BLaER1 treated with 17β-estradiol and CSF1 and Interleukin-3, amounts not matched to agents 10 nM and 100 nM (cell line): ENCODE measurements around the gene FAM193B.
A peak's percentile ranks its signal among the peaks of the same experiment; 100 is the strongest.

Experiments
- H3K27ac ChIP-seq, 11 experiments: shearing (Covaris generic); formaldehyde crosslinking; 2 replicates each; pipeline ENCODE4 v1.8.1; 2022
- H3K27me3 ChIP-seq, 11 experiments: shearing (Covaris generic); formaldehyde crosslinking; 2 replicates each; pipeline ENCODE4 v1.8.1; 2022
- H3K36me3 ChIP-seq, 11 experiments: shearing (Covaris generic); formaldehyde crosslinking; 2 replicates each; pipeline ENCODE4 v1.8.1; 2022
- H3K4me1 ChIP-seq, 10 experiments: shearing (Covaris generic); formaldehyde crosslinking; 2 replicates each; pipeline ENCODE4 v1.8.1; 2022
- H3K4me2 ChIP-seq, 11 experiments: shearing (Covaris generic); formaldehyde crosslinking; 2 replicates each; pipeline ENCODE4 v1.8.1; 2022
- H3K4me3 ChIP-seq, 10 experiments: shearing (Covaris generic); formaldehyde crosslinking; 2 replicates each; pipeline ENCODE4 v1.8.1; 2022
- H3K9ac ChIP-seq, 11 experiments: shearing (Covaris generic); formaldehyde crosslinking; 2 replicates each; pipeline ENCODE4 v1.8.1; 2022
- H3K9me3 ChIP-seq, 11 experiments: shearing (Covaris generic); formaldehyde crosslinking; replicated peaks in 1 of 11; 2 replicates each; pipeline ENCODE4 v1.8.1; 2022
- H4K20me1 ChIP-seq, 11 experiments: shearing (Covaris generic); formaldehyde crosslinking; 2 replicates each; pipeline ENCODE4 v1.8.1; 2022
- Cebpa-rat ChIP-seq, 11 experiments: shearing (Covaris generic); IDR thresholded peaks; 2 replicates each; pipeline ENCODE4 v1.8.1; 2022

Gene FAM193B

DNA sequence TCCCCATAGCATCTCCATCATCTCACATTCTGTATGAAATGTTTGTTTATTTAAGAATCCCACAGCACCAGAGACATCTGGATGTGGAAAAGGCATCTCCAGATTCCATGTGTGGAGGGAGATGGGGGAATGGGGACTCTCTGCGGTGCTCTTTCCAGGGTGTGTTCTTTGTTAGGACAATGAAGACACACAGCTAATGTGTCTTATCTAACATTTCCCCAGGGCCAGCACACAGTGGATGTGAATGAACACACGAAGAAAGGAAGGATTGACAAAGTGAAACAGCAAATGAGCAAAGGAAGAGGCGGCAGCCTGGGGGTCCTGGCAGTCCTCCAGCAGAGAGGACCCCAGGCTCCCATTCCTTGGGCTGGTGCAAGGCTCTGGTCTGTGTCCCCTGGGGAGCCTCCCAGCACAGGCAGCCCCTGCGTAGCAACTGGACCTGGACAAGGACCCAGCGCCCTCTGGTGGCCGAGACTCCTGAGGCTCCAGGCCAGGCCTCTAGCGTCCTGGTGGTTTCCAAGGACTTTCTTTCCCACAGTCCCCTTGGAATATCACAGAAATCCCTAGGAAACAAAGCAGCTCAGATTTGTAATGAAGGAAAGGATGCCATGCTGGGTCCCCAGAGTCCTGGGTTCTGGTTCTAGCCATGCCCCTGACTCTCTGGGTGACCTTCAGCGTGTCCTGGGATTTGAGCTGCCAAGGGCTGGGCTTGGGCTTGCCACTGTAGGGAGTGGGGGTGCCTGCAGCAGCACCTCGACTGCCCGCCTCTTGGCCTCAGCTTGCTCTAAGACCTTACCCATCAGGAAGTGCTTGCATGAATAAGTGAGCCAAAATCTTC lies 53.5 kb downstream of the FAM193B start:
- H3K4me3 ChIP-seq, result no peak overlapping the region
- H4K20me1 ChIP-seq, result peaks cover 56 to 71% (median 64%) of the 10 kb centered on the region in 11 experiments
- peak overlapping the region in 4 of 11 experiments; percentile 45 to 68 (median 60); a peak in 5 of 22 replicates for H3K27ac ChIP-seq
- H3K9me3 ChIP-seq, result no peaks in the 10 kb centered on the region
- peak overlapping the region; percentile 94 to 100 (median 99) for H3K4me2 ChIP-seq
- peaks cover 72 to 91% (median 89%) of the 10 kb centered on the region in 10 experiments for H3K4me1 ChIP-seq
- H3K9ac ChIP-seq, result peak overlapping the region in 5 of 11 experiments; percentile 43 to 65 (median 55); a peak in 9 of 22 replicates
- no peak for TF ChIP-seq Cebpa-rat (IDR thresholded peaks at IDR 0.05)
- H3K27me3 ChIP-seq, result peaks cover 0 to 27% (median 0%) of the 10 kb centered on the region in 11 experiments; a peak in 5 of 22 replicates
- peaks cover 31 to 36% (median 32%) of the 10 kb centered on the region in 11 experiments for H3K36me3 ChIP-seq

DNA sequence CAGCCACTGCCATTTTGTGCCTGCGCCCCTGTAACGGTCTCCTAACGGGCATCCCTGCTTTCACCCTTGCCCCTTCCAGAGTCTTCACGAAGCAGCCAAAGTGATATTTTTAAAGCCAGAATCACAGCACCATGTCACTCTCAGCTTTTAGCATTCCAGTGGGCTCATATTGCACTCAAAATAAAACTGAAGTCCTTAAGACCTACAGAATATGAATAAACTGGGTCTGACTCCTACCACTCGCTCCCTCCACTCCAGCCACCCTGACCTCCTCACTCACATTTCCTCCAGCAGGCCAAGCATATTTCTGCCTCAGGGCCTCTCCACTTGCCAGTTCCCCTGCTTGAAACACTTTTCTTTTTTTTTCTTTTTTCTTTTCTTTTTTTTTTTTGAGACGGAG lies 54.5 kb downstream of the FAM193B start:
- Histone ChIP-seq H3K27ac (peak overlapping the region in 2 of 11 experiments; percentile 18 to 59; a peak in 2 of 22 replicates), H3K4me3 (no peak overlapping the region), H3K9ac (peak overlapping the region in 3 of 11 experiments; percentile 55 to 65 (median 62); a peak in 4 of 22 replicates)

GRCh38 chr5:177498013-177498787 lies 56.2 kb downstream of the FAM193B start:
- peak overlapping the region; percentile 91 to 100 (median 100) for H3K4me2 ChIP-seq
- peak overlapping the region in 10 of 11 experiments; percentile 7 to 93 (median 88); a peak in 19 of 22 replicates for H3K27ac ChIP-seq
- H4K20me1 ChIP-seq, result peaks cover 32 to 68% (median 47%) of the 10 kb centered on the region in 11 experiments
- no peaks in the 10 kb centered on the region for H3K9me3 ChIP-seq
- peak in 10 of 11 experiments; percentile 66 to 95 (median 88); a peak in 18 of 22 replicates for TF ChIP-seq Cebpa-rat (IDR thresholded peaks at IDR 0.05)
- H3K27me3 ChIP-seq, result peaks cover 0 to 27% (median 0%) of the 10 kb centered on the region in 11 experiments; a peak in 4 of 22 replicates
- H3K4me1 ChIP-seq, result peaks cover 72 to 91% (median 90%) of the 10 kb centered on the region in 10 experiments
- peak overlapping the region; percentile 7 to 91 (median 88); a peak in 20 of 22 replicates for H3K9ac ChIP-seq
- peaks cover 6 to 25% (median 10%) of the 10 kb centered on the region in 11 experiments for H3K36me3 ChIP-seq
- H3K4me3 ChIP-seq, result peak overlapping the region; percentile 73 to 89 (median 83)

More for the DNA sequence above, 54.5 kb downstream of the FAM193B start:
- no peak for TF ChIP-seq Cebpa-rat (IDR thresholded peaks at IDR 0.05)
- H3K4me1 ChIP-seq, result peaks cover 72 to 91% (median 90%) of the 10 kb centered on the region in 10 experiments
- peaks cover 22 to 33% (median 24%) of the 10 kb centered on the region in 11 experiments for H3K36me3 ChIP-seq
- H3K4me2 ChIP-seq, result peak overlapping the region in 9 of 11 experiments; percentile 96 to 100 (median 100); a peak in 15 of 22 replicates
- peaks cover 0 to 27% (median 0%) of the 10 kb centered on the region in 11 experiments; a peak in 5 of 22 replicates for H3K27me3 ChIP-seq
- no peaks in the 10 kb centered on the region for H3K9me3 ChIP-seq
- peaks cover 49 to 68% (median 57%) of the 10 kb centered on the region in 11 experiments for H4K20me1 ChIP-seq

DNA sequence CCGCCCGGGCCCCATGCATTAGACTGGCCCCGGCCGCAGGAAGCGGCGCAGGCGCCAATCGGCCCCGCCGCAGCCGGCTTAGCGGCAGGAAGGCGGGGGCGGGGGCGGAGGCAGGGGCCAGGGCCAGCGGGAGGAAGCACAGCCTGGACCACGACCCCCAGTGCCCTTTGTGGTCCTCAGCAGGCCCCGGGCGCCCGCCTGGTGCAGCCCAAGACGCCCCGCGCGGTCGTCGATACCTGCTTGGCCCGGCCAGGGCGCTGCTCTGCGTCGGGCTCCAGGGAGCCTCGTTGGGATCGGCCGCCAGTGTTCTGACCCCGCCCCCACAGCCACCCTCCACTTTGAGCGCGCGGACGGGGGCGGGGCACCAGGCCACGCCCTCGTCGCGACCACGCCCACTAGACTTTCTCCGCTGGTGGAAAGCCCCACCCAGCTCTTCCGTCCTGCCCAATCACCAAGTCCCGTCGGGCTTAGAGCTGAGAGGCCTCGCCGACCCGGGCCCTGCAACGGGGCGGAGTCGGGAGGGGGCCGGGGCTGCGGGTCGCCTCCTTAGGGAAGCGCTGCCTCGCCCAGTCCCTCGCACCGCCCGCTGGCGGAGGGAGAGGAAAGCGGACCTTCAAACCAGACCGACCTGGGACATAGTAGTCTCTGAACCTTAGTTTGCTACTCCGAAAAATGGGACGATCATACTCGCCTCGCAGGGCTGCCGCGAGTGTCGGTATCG lies 56.9 kb downstream of the FAM193B start, which contains the start of gene PDLIM7:
TSS of gene PDLIM7 (minus strand) at position 313 of the 721 bp plus-strand sequence. CDS start 1,092 bp downstream, outside the sequence.
- TF ChIP-seq Cebpa-rat (IDR thresholded peaks at IDR 0.05), result no peak
- peaks cover 72 to 91% (median 90%) of the 10 kb centered on the region in 10 experiments for H3K4me1 ChIP-seq
- peak within 1 kb of the TSS; percentile 79 to 91 (median 88) for H3K9ac ChIP-seq
- peaks cover 0 to 27% (median 0%) of the 10 kb centered on the region in 11 experiments; a peak in 4 of 22 replicates for H3K27me3 ChIP-seq
- peak within 1 kb of the TSS; percentile 46 to 93 (median 87); a peak in 21 of 22 replicates for H3K27ac ChIP-seq
- no peaks in the 10 kb centered on the region for H3K9me3 ChIP-seq
- H4K20me1 ChIP-seq, result peaks cover 25 to 68% (median 47%) of the 10 kb centered on the region in 11 experiments
- H3K4me3 ChIP-seq, result peak within 1 kb of the TSS; percentile 73 to 89 (median 83)
- peaks cover 5 to 25% (median 10%) of the 10 kb centered on the region in 11 experiments; a peak in 20 of 22 replicates for H3K36me3 ChIP-seq
- peak within 1 kb of the TSS; percentile 97 to 100 (median 100) for H3K4me2 ChIP-seq

DNA sequence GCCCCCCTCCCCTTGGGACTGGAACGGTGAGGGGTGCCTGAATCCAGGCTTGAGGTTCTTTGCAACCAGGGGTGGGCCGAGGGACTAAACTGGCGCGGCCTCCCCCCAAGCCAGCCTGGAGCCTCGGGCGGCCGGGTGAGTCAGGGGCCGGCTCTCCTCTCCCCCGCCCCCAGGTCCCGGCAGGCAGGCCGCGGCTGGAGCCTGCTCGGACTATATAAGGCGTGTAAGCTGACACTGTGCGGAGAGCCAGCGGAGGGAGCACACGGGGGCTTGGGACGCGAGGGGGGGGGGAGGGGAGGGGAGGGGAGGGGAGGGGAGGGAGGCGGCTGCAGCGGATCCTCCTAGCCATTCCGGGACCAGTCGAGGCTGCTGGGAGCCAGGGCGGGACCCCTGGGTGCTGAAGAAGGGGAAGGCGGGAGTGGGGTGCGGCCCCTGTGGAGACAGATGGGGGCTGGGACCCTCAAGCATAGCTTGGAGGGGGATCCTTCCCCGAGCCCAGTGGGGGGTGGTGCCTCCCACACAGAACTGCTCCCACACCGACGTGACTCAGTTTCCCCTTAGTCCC lies 57.6 kb downstream of the FAM193B start:
- no peaks in the 10 kb centered on the region for H3K9me3 ChIP-seq
- H3K36me3 ChIP-seq, result peaks cover 10 to 30% (median 15%) of the 10 kb centered on the region in 11 experiments; a peak in 21 of 22 replicates
- H3K4me3 ChIP-seq, result peak overlapping the region; percentile 73 to 89 (median 83)
- H4K20me1 ChIP-seq, result peaks cover 18 to 66% (median 45%) of the 10 kb centered on the region in 11 experiments; a peak in 21 of 22 replicates
- H3K27me3 ChIP-seq, result peaks cover 0 to 27% (median 0%) of the 10 kb centered on the region in 11 experiments; a peak in 4 of 22 replicates
- H3K9ac ChIP-seq, result peak overlapping the region; percentile 79 to 91 (median 88)
- no peak for TF ChIP-seq Cebpa-rat (IDR thresholded peaks at IDR 0.05)
- peak overlapping the region; percentile 46 to 93 (median 87); a peak in 21 of 22 replicates for H3K27ac ChIP-seq
- peaks cover 72 to 90% (median 89%) of the 10 kb centered on the region in 10 experiments for H3K4me1 ChIP-seq
- H3K4me2 ChIP-seq, result peak overlapping the region; percentile 97 to 100 (median 100)

- Histone ChIP-seq H3K27me3 (peaks cover 0 to 27% (median 0%) of the 10 kb centered on the region in 11 experiments; a peak in 4 of 22 replicates), H4K20me1 (peaks cover 12 to 62% (median 39%) of the 10 kb centered on the region in 11 experiments; a peak in 21 of 22 replicates), H3K9me3 (no peaks in the 10 kb centered on the region), H3K4me2 (peak overlapping the region; percentile 97 to 100 (median 100)), H3K36me3 (peaks cover 15 to 35% (median 21%) of the 10 kb centered on the region in 11 experiments; a peak in 21 of 22 replicates), H3K27ac (peak overlapping the region; percentile 43 to 93 (median 87); a peak in 21 of 22 replicates), H3K4me1 (peaks cover 70 to 90% (median 87%) of the 10 kb centered on the region in 10 experiments), H3K4me3 (peak overlapping the region; percentile 73 to 89 (median 83)), H3K9ac (peak overlapping the region; percentile 79 to 91 (median 88))
- TF ChIP-seq Cebpa-rat (IDR thresholded peaks at IDR 0.05), result no peak
Measured at GRCh38 chr5:177496070-177496726, 58.2 kb downstream of the FAM193B start.
